Uterus (tissue), 4 donors: ENCODE results near the gene SCTR. TPM values are rescaled to one million over a fixed set of nuclear protein-coding genes. Genes with fewer than 3 reads are reported as not detected.

Source experiments
- DNase-seq, 2 donors: peaks; one replicate each; pipeline ENCODE4 v3.0.0-alpha.2; 2019 to 2020
- H3K27ac ChIP-seq, 2 donors: fragments of 200-600 bp; sonication (generic); 1 replicate in 1 of 2; 2 replicates in 1 of 2; pipeline ENCODE4 v1.5.1; 2016 to 2018
- H3K27me3 ChIP-seq, 2 donors: fragments of 200-600 bp; sonication (generic); one replicate each; pipeline ENCODE4 v1.5.1; 2018 to 2019; ENCODE audit warnings: control low read depth in 1 of 2
- H3K36me3 ChIP-seq, 2 donors: fragments of 200-600 bp; sonication (generic); one replicate each; pipeline ENCODE4 v1.5.1; 2019; ENCODE audit warnings: control low read depth in 1 of 2
- H3K4me1 ChIP-seq, 2 donors: fragments of 200-600 bp; sonication (generic); one replicate each; pipeline ENCODE4 v1.5.1; 2018 to 2019; ENCODE audit warnings: control low read depth in 1 of 2
- H3K4me3 ChIP-seq, 2 donors: fragments of 200-600 bp; sonication (generic); 1 replicate in 1 of 2; 2 replicates in 1 of 2; pipeline ENCODE4 v1.5.1; 2018 to 2019; ENCODE audit warnings: mild to moderate bottlenecking in 1 of 2
- H3K9me3 ChIP-seq, 2 donors: fragments of 200-600 bp; sonication (generic); one replicate each; pipeline ENCODE4 v1.5.1; 2019; ENCODE audit warnings: control low read depth in 1 of 2
- CTCF ChIP-seq, 4 experiments: fragments of 200-600 bp in 2 of 4; fragments of 450-650 bp in 2 of 4; sonication (generic) in 2 of 4; IDR thresholded peaks; one replicate each; pipeline ENCODE4 v1.5.1; 2016 to 2019; ENCODE audit warnings: antibody characterized with exemption in 4 of 4, mild to moderate bottlenecking in 2 of 4, moderate library complexity in 1 of 4
- POLR2A ChIP-seq, 2 donors: fragments of 450-650 bp; IDR thresholded peaks; one replicate each; pipeline ENCODE4 v1.6.1; 2016; ENCODE audit warnings: antibody characterized with exemption in 2 of 2, mild to moderate bottlenecking in 1 of 2, moderate library complexity in 1 of 2
- intact Hi-C: fragments of 100-400 bp; cut with DNase I; formaldehyde crosslinking; loops from one replicate; pipeline ENCODE4 v1.15.1; 2023; ENCODE audit warnings: low total_unique reads
- total RNA-seq, 4 donors: library from RNA; depleted of rRNA in 3 of 4; stranded (reverse); fragments of >200 nt in 3 of 4; gene quantifications; one replicate each; pipeline versions ENCODE4 v1.1.0 to v1.2.4, GENCODE V29; 2014 to 2023
- donor health status: DM: yes; HTN: yes; CAD: no.

Gene SCTR
- total RNA-seq, 4 donors from 2014 or later, result not detected

GRCh38 chr2:119478188-119478977, 45.9 kb downstream of the SCTR start:
- Histone ChIP-seq H3K27me3 (no peaks in the 10 kb centered on the region), H3K4me1 (no peaks in the 10 kb centered on the region), H3K9me3 (no peaks in the 10 kb centered on the region), H3K4me3 (no peak overlapping the region), H3K36me3 (no peaks in the 10 kb centered on the region), H3K27ac (no peak overlapping the region)
- TF ChIP-seq POLR2A (IDR thresholded peaks at IDR 0.05) (no peak), CTCF (IDR thresholded peaks at IDR 0.05) (no peak)
- intact Hi-C loops, result no loop called here
- DNase-seq, result no peak

- H3K27me3 ChIP-seq, result no peaks in the 10 kb centered on the region
- intact Hi-C loops, result no loop called here
- no peak overlapping the region for H3K4me3 ChIP-seq
- TF ChIP-seq POLR2A (IDR thresholded peaks at IDR 0.05) (no peak), CTCF (IDR thresholded peaks at IDR 0.05) (no peak)
- H3K9me3 ChIP-seq, result no peaks in the 10 kb centered on the region
- H3K36me3 ChIP-seq, result no peaks in the 10 kb centered on the region
- no peaks in the 10 kb centered on the region for H3K4me1 ChIP-seq
- no peak overlapping the region for H3K27ac ChIP-seq
- no peak for DNase-seq
Measured at GRCh38 chr2:119477113-119477505, 47.2 kb downstream of the SCTR start.

- no peaks in the 10 kb centered on the region for H3K4me1 ChIP-seq
- DNase-seq, result no peak
- H3K27ac ChIP-seq, result no peak overlapping the region
- H3K27me3 ChIP-seq, result no peaks in the 10 kb centered on the region
- intact Hi-C loops, result no loop called here
- H3K4me3 ChIP-seq, result no peak overlapping the region
- H3K36me3 ChIP-seq, result no peaks in the 10 kb centered on the region
- H3K9me3 ChIP-seq, result no peaks in the 10 kb centered on the region
- no peak for TF ChIP-seq POLR2A (IDR thresholded peaks at IDR 0.05)
- peak; percentile 75 to 85 (median 82) for TF ChIP-seq CTCF (IDR thresholded peaks at IDR 0.05)
Measured at GRCh38 chr2:119476301-119477112, 47.8 kb downstream of the SCTR start.

- H3K36me3 ChIP-seq, result no peaks in the 10 kb centered on the region
- DNase-seq, result no peak
- no peak overlapping the region for H3K4me3 ChIP-seq
- H3K27ac ChIP-seq, result no peak overlapping the region
- H3K4me1 ChIP-seq, result no peaks in the 10 kb centered on the region
- TF ChIP-seq POLR2A (IDR thresholded peaks at IDR 0.05) (no peak), CTCF (IDR thresholded peaks at IDR 0.05) (no peak)
- no peaks in the 10 kb centered on the region for H3K9me3 ChIP-seq
- intact Hi-C loops, result no loop called here
- H3K27me3 ChIP-seq, result no peaks in the 10 kb centered on the region
Measured at GRCh38 chr2:119475857-119476244, 48.4 kb downstream of the SCTR start.

- intact Hi-C loops, result no loop called here
- TF ChIP-seq POLR2A (IDR thresholded peaks at IDR 0.05), result no peak
- TF ChIP-seq CTCF (IDR thresholded peaks at IDR 0.05), result no peak
Measured at GRCh38 chr2:119475225-119475856, 48.9 kb downstream of the SCTR start.

More at GRCh38 chr2:119475225-119475856, 48.9 kb downstream of the SCTR start:
- H3K27ac ChIP-seq, result no peak overlapping the region
- DNase-seq, result no peak
- no peaks in the 10 kb centered on the region for H3K36me3 ChIP-seq
- no peaks in the 10 kb centered on the region for H3K9me3 ChIP-seq
- no peaks in the 10 kb centered on the region for H3K4me1 ChIP-seq
- no peak overlapping the region for H3K4me3 ChIP-seq
- H3K27me3 ChIP-seq, result no peaks in the 10 kb centered on the region
